Keratinocyte (primary cell): ENCODE data around the gene PLPP4.

Experiments
- CTCF ChIP-seq, 3 experiments: IDR thresholded peaks in 1 of 3; conservative IDR thresholded peaks in 1 of 3; optimal IDR thresholded peaks in 1 of 3; 2 replicates in 2 of 3; 3 replicates in 1 of 3; pipeline versions ENCODE3 to v1.5.1; 2011; ENCODE audit warnings: low read length in 3 of 3, mild to moderate bottlenecking in 3 of 3, moderate library complexity in 2 of 3, control low read depth in 1 of 3, inconsistent platforms in 1 of 3; ENCODE audit not compliant: insufficient read depth in 2 of 3; ENCODE audit errors: extremely low read depth in 1 of 3
- EZH2 ChIP-seq: IDR thresholded peaks from one replicate; pipeline ENCODE4 v1.6.1; 2012; ENCODE audit warnings: inconsistent platforms, mild to moderate bottlenecking, low read length, moderate library complexity

GRCh38 chr10:120486671-120487205 lies 29.7 kb downstream of the PLPP4 start:
- no peak for TF ChIP-seq CTCF (optimal IDR thresholded peaks at IDR 0.05 in 1 of 3, IDR thresholded peaks at IDR 0.05 in 1 of 3, conservative IDR thresholded peaks at IDR 0.05 in 1 of 3; ENCODE audit: extremely low read depth in 1 of 3, insufficient read depth in 2 of 3, low read length in 3 of 3)
- TF ChIP-seq EZH2: no peak
